Immature natural killer cell (primary cell): Measurements from ENCODE around the gene VAMP5. TPM values are rescaled to one million over a fixed set of nuclear protein-coding genes. Genes with fewer than 3 reads are reported as not detected.
"Not testable (repeated sequence)": the region's sequence is repeated elsewhere in the genome, so short reads cannot be mapped to it uniquely, and the experiment has no call there.

Experiments used
- DNase-seq, 3 donors: peaks; one replicate each; pipeline ENCODE4 v3.0.0; 2022; ENCODE audit warnings: mixed read lengths in 1 of 3
- H3K27ac Mint-ChIP-seq, 6 donors: one replicate each; pipeline ENCODE4 v1.8.0; 2020; ENCODE audit warnings: mixed read lengths in 6 of 6, mild to moderate bottlenecking in 5 of 6, inconsistent platforms in 4 of 6, moderate library complexity in 3 of 6
- H3K27me3 Mint-ChIP-seq, 3 donors: one replicate each; pipeline ENCODE4 v1.8.0; 2020 to 2021; ENCODE audit warnings: low read depth in 3 of 3, mild to moderate bottlenecking in 3 of 3, mixed read lengths in 3 of 3, moderate library complexity in 3 of 3, inconsistent platforms in 1 of 3
- H3K36me3 Mint-ChIP-seq, 3 donors: one replicate each; pipeline ENCODE4 v1.8.0; 2020; ENCODE audit warnings: mixed read lengths in 3 of 3, inconsistent platforms in 2 of 3, mild to moderate bottlenecking in 2 of 3
- H3K4me1 Mint-ChIP-seq, 2 donors: one replicate each; pipeline ENCODE4 v1.8.0; 2020; ENCODE audit warnings: inconsistent platforms in 2 of 2, mild to moderate bottlenecking in 2 of 2, mixed read lengths in 2 of 2, moderate library complexity in 1 of 2
- H3K4me3 Mint-ChIP-seq, 5 donors: one replicate each; pipeline ENCODE4 v1.8.0; 2020; ENCODE audit warnings: mild to moderate bottlenecking in 5 of 5, mixed read lengths in 5 of 5, inconsistent platforms in 3 of 5, moderate library complexity in 3 of 5
- H3K9me3 Mint-ChIP-seq, 6 donors: one replicate each; pipeline ENCODE4 v1.8.0; 2020; ENCODE audit warnings: mild to moderate bottlenecking in 6 of 6, mixed read lengths in 6 of 6, inconsistent platforms in 4 of 6, moderate library complexity in 3 of 6
- polyA plus RNA-seq, 3 donors: library from polyadenylated mRNA; unstranded; fragments of 300-500 nt; fragmentation: Illumina TruSeq; gene quantifications; one replicate each; pipeline ENCODE4 v1.2.3, GENCODE V29; 2021

VAMP5 gene
- polyA plus RNA-seq, 3 donors from 2014 or later = 154 to 219 (median 201) TPM

DNA sequence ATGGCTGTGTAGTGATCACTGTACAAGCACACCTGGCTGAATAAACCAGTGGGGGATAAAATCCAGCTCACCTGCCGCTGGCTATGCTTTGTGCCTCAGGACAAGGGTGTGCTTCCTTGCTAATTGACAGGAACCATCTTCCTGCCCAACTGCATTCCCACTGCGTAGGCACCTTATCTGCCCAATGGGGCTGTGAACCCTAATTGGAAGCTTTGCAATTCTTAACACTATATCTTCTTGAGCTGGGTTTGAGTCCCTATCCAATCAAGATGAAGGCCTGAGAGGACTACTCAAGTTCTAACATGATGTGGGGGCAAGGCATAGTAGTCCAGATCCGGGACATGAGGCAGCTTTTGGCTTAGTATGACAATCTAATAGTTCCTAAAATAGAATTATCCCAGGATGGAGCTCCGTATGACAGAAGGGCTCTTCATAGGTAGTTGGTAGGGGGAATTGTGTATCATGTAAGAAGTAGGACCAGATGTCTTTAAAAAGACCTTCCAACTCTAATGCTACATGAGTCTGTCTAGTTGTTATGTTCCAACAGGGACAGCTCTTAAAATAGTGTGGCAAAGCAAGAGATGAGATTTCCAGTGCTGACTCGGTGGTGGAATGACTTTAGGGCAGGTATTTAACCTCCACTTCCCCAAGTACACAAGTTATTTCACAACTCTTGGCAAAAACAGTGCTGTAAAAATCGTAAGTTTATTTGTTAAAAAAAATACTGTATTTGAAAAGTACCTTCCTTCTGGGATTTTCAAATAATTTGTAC lies 20.5 kb downstream of the VAMP5 start:
- H3K4me3 Mint-ChIP-seq = peak overlapping the region in 2 of 5 donors; percentile 1 to 9
- H3K9me3 Mint-ChIP-seq = no peaks in the 10 kb centered on the region
- H3K27ac Mint-ChIP-seq = peak overlapping the region in 1 of 6 donors; percentile 14
- H3K36me3 Mint-ChIP-seq = peaks cover 0 to 16% (median 0%) of the 10 kb centered on the region in 3 donors
- H3K4me1 Mint-ChIP-seq = peaks cover 32 to 56% of the 10 kb centered on the region in 2 donors
- DNase-seq = no peak
- peaks cover 0 to 8% (median 5%) of the 10 kb centered on the region in 3 donors for H3K27me3 Mint-ChIP-seq

DNA sequence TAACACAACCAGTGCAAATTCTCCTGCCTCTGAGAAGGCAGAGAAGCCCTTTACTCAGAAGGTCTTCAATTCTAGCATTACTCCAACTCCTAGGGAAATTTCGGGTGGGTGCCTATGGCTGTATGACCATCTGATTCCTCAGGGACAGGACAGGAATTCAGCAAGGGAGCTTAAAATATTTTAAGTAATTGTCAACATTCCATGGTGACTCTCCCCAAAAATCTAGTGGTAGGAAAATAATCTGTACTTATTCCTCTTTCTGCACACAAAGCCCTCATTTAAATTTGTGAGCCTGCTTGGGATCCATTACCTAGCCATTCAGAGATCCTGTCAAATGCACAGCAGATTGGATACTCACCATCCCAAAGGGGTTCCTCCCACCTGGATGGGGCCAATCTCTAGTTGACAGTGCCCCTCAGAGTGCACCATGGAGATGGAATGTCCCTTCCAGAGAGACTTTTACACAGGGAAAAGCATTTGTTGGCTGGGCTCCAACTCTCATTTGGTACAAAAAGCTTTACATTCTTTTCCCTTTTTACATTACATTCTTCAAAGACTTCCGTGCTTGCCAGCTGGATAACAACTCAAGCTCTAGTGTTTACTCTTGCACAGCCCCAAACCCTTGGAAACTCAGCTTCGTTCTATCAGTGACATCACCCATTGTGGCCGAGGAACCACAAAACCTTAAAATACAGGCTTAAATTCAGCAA lies 21.3 kb downstream of the VAMP5 start:
- no peak overlapping the region for H3K4me3 Mint-ChIP-seq
- no peak for DNase-seq
- H3K27me3 Mint-ChIP-seq = peaks cover 0 to 8% (median 5%) of the 10 kb centered on the region in 3 donors
- H3K9me3 Mint-ChIP-seq = no peaks in the 10 kb centered on the region
- peaks cover 0 to 16% (median 0%) of the 10 kb centered on the region in 3 donors for H3K36me3 Mint-ChIP-seq
- H3K4me1 Mint-ChIP-seq = peaks cover 37 to 63% of the 10 kb centered on the region in 2 donors
- peak overlapping the region in 2 of 6 donors; percentile 49 to 55 for H3K27ac Mint-ChIP-seq

GRCh38 chr2:85606116-85606455 lies 21.9 kb downstream of the VAMP5 start:
- H3K27ac Mint-ChIP-seq = peak overlapping the region in 1 of 6 donors; percentile 55
- peaks cover 0 to 16% (median 0%) of the 10 kb centered on the region in 3 donors for H3K36me3 Mint-ChIP-seq
- H3K4me1 Mint-ChIP-seq = peaks cover 39 to 65% of the 10 kb centered on the region in 2 donors
- no peak overlapping the region for H3K4me3 Mint-ChIP-seq
- H3K9me3 Mint-ChIP-seq = no peaks in the 10 kb centered on the region
- H3K27me3 Mint-ChIP-seq = peaks cover 0 to 8% (median 5%) of the 10 kb centered on the region in 3 donors
- no peak for DNase-seq

GRCh38 chr2:85607268-85608215 lies 23.3 kb downstream of the VAMP5 start:
- H3K4me1 Mint-ChIP-seq = peaks cover 40 to 73% of the 10 kb centered on the region in 2 donors
- DNase-seq = no peak
- peaks cover 0 to 16% (median 0%) of the 10 kb centered on the region in 3 donors for H3K36me3 Mint-ChIP-seq
- no peak overlapping the region for H3K4me3 Mint-ChIP-seq
- peaks cover 4 to 11% (median 5%) of the 10 kb centered on the region in 3 donors for H3K27me3 Mint-ChIP-seq
- H3K27ac Mint-ChIP-seq = peak overlapping the region in 3 of 6 donors; percentile 13 to 73 (median 22)
- H3K9me3 Mint-ChIP-seq = no peaks in the 10 kb centered on the region

DNA sequence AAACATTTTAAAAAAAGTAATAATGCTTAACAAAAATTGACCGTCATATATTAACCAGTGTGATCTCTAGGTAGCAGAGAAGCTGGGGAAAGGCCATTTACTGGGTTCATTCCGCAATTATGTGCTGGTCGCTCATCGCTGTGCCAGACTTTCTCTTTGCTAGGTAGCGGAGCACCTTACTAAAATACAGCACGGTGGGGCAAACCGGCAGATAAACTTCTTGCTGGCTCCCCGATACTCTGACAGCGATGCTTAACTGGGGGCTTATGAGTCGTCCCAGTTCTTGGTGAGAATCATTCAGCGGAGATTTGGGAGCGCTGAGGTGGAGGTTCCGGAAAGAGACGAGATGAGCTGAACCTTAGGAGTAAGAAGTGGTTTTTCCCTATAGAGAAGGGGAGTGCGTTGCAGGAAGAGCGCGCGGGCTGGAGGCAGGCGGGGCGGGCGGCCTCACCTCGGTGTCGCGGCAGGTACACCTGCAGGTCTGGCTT lies 27.0 kb downstream of the VAMP5 start:
- DNase-seq = no peak
- Mint-ChIP-seq H3K4me1 (peaks cover 36 to 47% of the 10 kb centered on the region in 2 donors), H3K9me3 (no peaks in the 10 kb centered on the region), H3K27me3 (peaks cover 6 to 14% (median 10%) of the 10 kb centered on the region in 3 donors), H3K4me3 (peak overlapping the region; percentile 94 to 99 (median 98)), H3K27ac (peak overlapping the region; percentile 85 to 97 (median 92)), H3K36me3 (peaks cover 0 to 16% (median 0%) of the 10 kb centered on the region in 3 donors)

GRCh38 chr2:85611705-85612587 lies 27.7 kb downstream of the VAMP5 start, which contains the start of gene C2orf68:
C2orf68 (minus strand) TSS chr2:85612066; CDS start chr2:85611984, 82 bp downstream.
- peaks cover 0 to 16% (median 0%) of the 10 kb centered on the region in 3 donors for H3K36me3 Mint-ChIP-seq
- H3K4me1 Mint-ChIP-seq = peaks cover 40 to 47% of the 10 kb centered on the region in 2 donors
- peaks cover 6 to 16% (median 14%) of the 10 kb centered on the region in 3 donors for H3K27me3 Mint-ChIP-seq
- peak within 1 kb of the TSS; percentile 85 to 97 (median 92) for H3K27ac Mint-ChIP-seq
- peak within 1 kb of the TSS; percentile 94 to 99 (median 98) for H3K4me3 Mint-ChIP-seq
- DNase-seq = peak; percentile 84 to 87 (median 86)
- H3K9me3 Mint-ChIP-seq = no peaks in the 10 kb centered on the region

GRCh38 chr2:85613717-85614515 lies 29.7 kb downstream of the VAMP5 start:
- DNase-seq = no peak
- Mint-ChIP-seq H3K27ac (peak overlapping the region in 3 of 6 donors; percentile 19 to 49 (median 36)), H3K4me3 (peak overlapping the region in 4 of 5 donors; percentile 41 to 69 (median 50)), H3K27me3 (peaks cover 6 to 16% (median 12%) of the 10 kb centered on the region in 3 donors), H3K4me1 (peaks cover 46 to 50% of the 10 kb centered on the region in 2 donors), H3K9me3 (no peaks in the 10 kb centered on the region), H3K36me3 (peaks cover 0 to 5% (median 0%) of the 10 kb centered on the region in 3 donors)

DNA sequence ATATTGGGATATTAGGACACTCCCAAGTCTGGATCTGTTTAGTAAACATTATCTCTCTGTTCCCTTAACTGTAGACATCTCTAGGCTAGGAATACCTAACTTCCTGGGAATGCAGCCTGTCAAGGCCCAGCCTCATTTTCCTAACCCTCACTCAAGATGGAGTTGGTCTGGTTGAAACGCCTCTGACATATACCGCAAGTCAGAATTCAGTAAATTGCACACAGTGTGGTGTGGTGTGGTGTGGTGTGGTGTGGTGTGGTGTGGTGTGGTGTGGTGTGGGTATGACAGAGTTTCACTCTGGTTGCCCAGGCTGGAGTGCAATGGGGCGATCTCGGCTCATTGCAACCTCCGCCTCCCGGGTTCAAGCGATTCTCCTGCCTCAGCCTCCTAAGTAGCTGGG lies 30.5 kb downstream of the VAMP5 start:
- Mint-ChIP-seq H3K4me1 (peaks cover 44 to 49% of the 10 kb centered on the region in 2 donors), H3K4me3 (peak overlapping the region in 2 of 5 donors; percentile 24 to 43), H3K27ac (peak overlapping the region in 1 of 6 donors; percentile 59), H3K27me3 (peaks cover 6 to 16% (median 12%) of the 10 kb centered on the region in 3 donors)
- DNase-seq, H3K36me3 Mint-ChIP-seq, H3K9me3 Mint-ChIP-seq: not testable (repeated sequence)

GRCh38 chr2:85615413-85615728 lies 31.1 kb downstream of the VAMP5 start:
- Mint-ChIP-seq H3K9me3 (no peaks in the 10 kb centered on the region), H3K27ac (peak overlapping the region in 3 of 6 donors; percentile 90 to 95 (median 93)), H3K36me3 (peaks cover 0 to 4% (median 0%) of the 10 kb centered on the region in 3 donors), H3K4me1 (peaks cover 39 to 45% of the 10 kb centered on the region in 2 donors), H3K4me3 (peak overlapping the region in 4 of 5 donors; percentile 45 to 98 (median 73)), H3K27me3 (peaks cover 6 to 16% (median 12%) of the 10 kb centered on the region in 3 donors)
- no peak for DNase-seq

DNA sequence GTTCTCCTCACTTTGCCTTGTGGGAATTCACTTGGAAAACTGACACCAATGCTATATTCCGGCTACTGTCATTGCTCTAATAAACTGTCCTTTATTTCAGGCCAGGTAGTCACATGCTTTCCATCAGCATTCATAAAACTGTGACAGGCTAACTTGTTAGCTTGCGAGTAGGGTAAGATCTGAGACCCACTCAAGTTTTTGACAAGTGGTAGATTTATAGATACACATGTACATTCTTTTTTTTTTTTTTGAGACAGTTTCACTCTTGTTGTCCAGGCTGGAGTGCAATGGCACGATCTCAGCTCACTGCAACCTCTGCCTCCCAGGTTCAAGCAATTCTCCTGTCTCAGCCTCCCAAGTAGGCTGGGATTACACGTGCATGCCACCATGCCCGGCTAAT lies 33.5 kb downstream of the VAMP5 start:
- peaks cover 5 to 14% (median 7%) of the 10 kb centered on the region in 3 donors for H3K36me3 Mint-ChIP-seq
- H3K4me3 Mint-ChIP-seq = peak overlapping the region in 4 of 5 donors; percentile 93 to 98 (median 96)
- peak overlapping the region in 2 of 6 donors; percentile 23 to 95 for H3K27ac Mint-ChIP-seq
- DNase-seq, H3K9me3 Mint-ChIP-seq: not testable (repeated sequence)
- peaks cover 22 to 33% of the 10 kb centered on the region in 2 donors for H3K4me1 Mint-ChIP-seq
- peaks cover 5 to 11% (median 6%) of the 10 kb centered on the region in 3 donors for H3K27me3 Mint-ChIP-seq

GRCh38 chr2:85619617-85620016 lies 35.4 kb downstream of the VAMP5 start:
- no peak overlapping the region for H3K27ac Mint-ChIP-seq
- peaks cover 22 to 30% of the 10 kb centered on the region in 2 donors for H3K4me1 Mint-ChIP-seq
- H3K9me3 Mint-ChIP-seq = no peaks in the 10 kb centered on the region
- no peak for DNase-seq
- no peak overlapping the region for H3K4me3 Mint-ChIP-seq
- peaks cover 18 to 28% (median 18%) of the 10 kb centered on the region in 3 donors for H3K36me3 Mint-ChIP-seq
- peaks cover 5 to 11% (median 6%) of the 10 kb centered on the region in 3 donors for H3K27me3 Mint-ChIP-seq
